ENCODE data around the gene KIF1A.

- no peak for TF ChIP-seq RAD21 (conservative IDR thresholded peaks at IDR 0.05)
- TF ChIP-seq CTCF (IDR thresholded peaks at IDR 0.05; ENCODE audit: poor library complexity, severe bottlenecking) = no peak
- TF ChIP-seq POLR2AphosphoS5 (IDR thresholded peaks at IDR 0.05) = no peak
- TF ChIP-seq EZH2 (IDR thresholded peaks at IDR 0.05; ENCODE audit: borderline replicate concordance, insufficient read depth, low read length, poor library complexity, severe bottlenecking) = no peak
- TF ChIP-seq SMC3 (conservative IDR thresholded peaks at IDR 0.05; ENCODE audit: poor library complexity) = no peak
Measured at GRCh38 chr2:240798327-240798905, 21.6 kb downstream of the KIF1A start.
